KMS-11 (cell line): ENCODE measurements around the gene SETBP1.

Source experiments
- H2AFZ ChIP-seq: fragments of 200-600 bp; sonication (generic); 2 replicates; pipeline ENCODE4 v1.6.1; 2016; ENCODE audit warnings: antibody characterized with exemption, mixed run types, low read depth
- H3K27ac ChIP-seq: fragments of 200-600 bp; sonication (generic); 2 replicates; pipeline ENCODE4 v1.6.1; 2016; ENCODE audit warnings: mild to moderate bottlenecking, mixed run types
- H3K27me3 ChIP-seq: fragments of 200-600 bp; sonication (generic); 2 replicates; pipeline ENCODE4 v1.6.1; 2017; ENCODE audit warnings: mild to moderate bottlenecking, low read depth, mixed run types, moderate library complexity; ENCODE audit not compliant: insufficient read depth
- H3K36me3 ChIP-seq: fragments of 200-600 bp; sonication (generic); 2 replicates; pipeline ENCODE4 v1.6.1; 2017; ENCODE audit warnings: mild to moderate bottlenecking, mixed run types; ENCODE audit not compliant: insufficient read depth
- H3K4me1 ChIP-seq: fragments of 200-600 bp; sonication (generic); 2 replicates; pipeline ENCODE4 v1.6.1; 2016; ENCODE audit warnings: mild to moderate bottlenecking, low read depth, mixed run types; ENCODE audit not compliant: poor library complexity, severe bottlenecking
- H3K4me2 ChIP-seq: fragments of 200-600 bp; sonication (generic); 2 replicates; pipeline ENCODE4 v1.7.0; 2016; ENCODE audit warnings: mild to moderate bottlenecking, mixed run types
- H3K4me3 ChIP-seq: fragments of 200-600 bp; sonication (generic); IDR thresholded peaks from 2 replicates; pipeline ENCODE4 v1.6.1; 2017; ENCODE audit warnings: low read depth, low read length, mixed read lengths; ENCODE audit not compliant: insufficient read depth
- H3K79me2 ChIP-seq: fragments of 200-600 bp; sonication (generic); 2 replicates; pipeline ENCODE4 v1.6.1; 2016; ENCODE audit warnings: low read depth, mixed run types; ENCODE audit not compliant: insufficient read depth
- H3K9ac ChIP-seq: fragments of 200-600 bp; sonication (generic); 2 replicates; pipeline ENCODE4 v1.6.1; 2016; ENCODE audit warnings: mild to moderate bottlenecking, mixed run types
- H4K20me1 ChIP-seq: fragments of 200-600 bp; sonication (generic); 2 replicates; pipeline ENCODE4 v1.6.1; 2016; ENCODE audit warnings: mild to moderate bottlenecking, mixed run types; ENCODE audit not compliant: insufficient read depth
- CTCF ChIP-seq: fragments of 200-600 bp; sonication (generic); conservative IDR thresholded peaks from 2 replicates; pipeline ENCODE4 v1.6.1; 2017; ENCODE audit warnings: low read depth, mild to moderate bottlenecking, antibody characterized with exemption, low read length, moderate library complexity, mixed read lengths

The SETBP1 gene

DNA sequence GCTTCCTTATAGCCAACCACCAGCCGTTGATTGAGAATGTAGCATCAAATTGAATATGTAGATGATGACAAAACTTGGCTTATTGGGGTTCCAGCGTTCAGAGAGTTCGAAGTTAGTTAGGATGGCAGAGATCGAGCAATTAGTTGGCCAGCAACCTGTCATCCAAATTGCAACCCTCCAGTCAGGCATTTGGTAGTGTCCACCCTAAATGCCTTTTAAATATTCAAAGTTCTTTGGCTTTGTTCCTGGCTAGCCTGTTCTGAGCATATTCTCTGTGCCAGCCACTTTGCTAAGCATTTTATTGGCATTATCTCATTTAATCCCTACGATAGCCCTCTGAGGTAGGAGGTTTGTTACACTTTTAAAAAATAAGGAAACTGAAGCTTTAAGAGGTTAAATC is 342.8 kb downstream of the SETBP1 start:
- Histone ChIP-seq H3K36me3 (no peaks in the 10 kb centered on the region), H3K27me3 (no peaks in the 10 kb centered on the region), H3K9ac (no peak overlapping the region), H3K27ac (no peak overlapping the region), H3K79me2 (no peaks in the 10 kb centered on the region), H3K4me2 (no peak overlapping the region), H4K20me1 (no peaks in the 10 kb centered on the region), H3K4me3 (no peak overlapping the region), H2AFZ (no peak overlapping the region), H3K4me1 (no peaks in the 10 kb centered on the region)
- TF ChIP-seq CTCF: no peak

DNA sequence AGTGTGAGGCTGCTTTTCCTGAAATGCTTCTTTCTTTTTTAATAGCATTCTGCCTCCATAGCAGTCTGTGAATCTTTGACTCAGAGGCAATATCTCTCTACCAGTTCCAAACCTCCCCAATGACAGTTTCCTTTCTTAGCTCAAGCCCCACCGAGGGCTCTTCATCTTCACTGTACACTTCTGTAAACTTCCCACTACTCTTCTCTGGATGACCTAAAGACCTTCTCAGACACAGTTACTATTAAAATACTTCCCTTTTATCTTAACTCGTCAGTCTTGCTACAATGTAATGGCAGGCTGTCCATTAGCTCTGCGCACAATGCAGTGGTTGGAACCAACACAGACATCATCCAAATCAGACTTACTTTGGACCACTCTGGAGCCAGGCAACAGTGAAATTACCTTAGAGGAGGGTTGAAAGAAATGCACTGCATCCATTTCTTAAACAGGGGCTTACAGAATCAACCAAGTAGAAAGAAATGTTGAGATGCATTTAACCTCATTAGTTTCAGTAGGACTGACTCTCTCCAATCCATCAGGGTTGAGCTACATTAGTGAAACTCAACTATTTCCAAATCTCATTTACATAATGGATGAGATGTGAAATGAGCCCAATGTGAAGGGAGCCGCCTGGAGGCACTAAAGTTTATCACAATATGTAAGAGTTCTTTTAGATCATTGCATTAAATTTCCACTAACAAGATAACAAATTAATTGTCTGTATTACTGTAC is 343.8 kb downstream of the SETBP1 start:
- Histone ChIP-seq H3K4me2 (no peak overlapping the region), H3K9ac (no peak overlapping the region), H2AFZ (no peak overlapping the region), H3K27ac (no peak overlapping the region), H4K20me1 (no peaks in the 10 kb centered on the region), H3K36me3 (no peaks in the 10 kb centered on the region), H3K4me1 (no peaks in the 10 kb centered on the region), H3K4me3 (no peak overlapping the region), H3K79me2 (no peaks in the 10 kb centered on the region), H3K27me3 (no peaks in the 10 kb centered on the region)
- no peak for TF ChIP-seq CTCF

DNA sequence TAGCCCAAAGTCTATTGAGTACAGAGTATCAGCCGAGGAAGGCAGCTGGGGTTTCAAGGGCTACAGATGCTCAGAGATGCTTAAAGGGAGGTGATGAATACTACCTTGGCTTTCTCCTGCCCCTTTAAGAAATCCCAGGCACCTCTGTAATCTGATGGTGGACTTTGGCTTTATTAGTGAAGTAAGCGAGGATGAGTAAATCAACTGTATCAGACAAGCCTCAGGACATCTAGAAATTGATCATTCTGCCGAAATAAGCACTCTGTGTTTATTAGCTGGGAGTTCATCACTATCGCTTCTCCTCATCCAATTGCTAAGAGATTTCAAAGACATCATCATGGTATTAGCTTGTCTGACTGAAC is 344.4 kb downstream of the SETBP1 start:
- Histone ChIP-seq H3K27me3 (no peaks in the 10 kb centered on the region), H3K9ac (no peak overlapping the region), H3K36me3 (no peaks in the 10 kb centered on the region), H2AFZ (no peak overlapping the region), H4K20me1 (no peaks in the 10 kb centered on the region), H3K4me2 (no peak overlapping the region), H3K27ac (no peak overlapping the region), H3K4me1 (no peaks in the 10 kb centered on the region), H3K4me3 (no peak overlapping the region), H3K79me2 (no peaks in the 10 kb centered on the region)
- TF ChIP-seq CTCF: no peak

DNA sequence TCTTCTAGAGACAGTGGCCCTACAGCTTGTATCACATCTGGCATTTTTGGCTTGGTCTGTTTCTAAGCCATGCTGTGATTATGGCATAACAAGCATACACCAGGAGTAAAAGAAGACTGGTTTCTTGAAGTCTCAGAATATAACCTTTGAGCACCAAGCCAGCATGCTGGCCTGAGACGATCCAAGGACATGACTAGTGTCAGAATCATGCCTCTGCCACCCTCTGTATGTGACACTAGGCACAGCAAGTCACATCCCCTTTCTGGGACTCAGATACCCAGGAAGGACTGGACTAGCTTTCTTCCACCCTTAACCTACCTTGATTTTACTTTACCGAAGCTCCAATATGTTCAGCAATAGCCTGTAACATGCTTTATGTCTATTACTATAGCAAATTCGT is 345.5 kb downstream of the SETBP1 start:
- Histone ChIP-seq H3K4me2 (no peak overlapping the region), H3K9ac (no peak overlapping the region), H3K36me3 (no peaks in the 10 kb centered on the region), H3K4me1 (no peaks in the 10 kb centered on the region), H3K4me3 (no peak overlapping the region), H3K27me3 (no peaks in the 10 kb centered on the region), H2AFZ (no peak overlapping the region), H3K79me2 (no peaks in the 10 kb centered on the region), H4K20me1 (no peaks in the 10 kb centered on the region), H3K27ac (no peak overlapping the region)
- TF ChIP-seq CTCF: no peak; the same call in 1 of the 2 replicates
